Measurements from ENCODE around the gene GPR61. TPM values are rescaled to one million over a fixed set of nuclear protein-coding genes. Genes with fewer than 3 reads are reported as not detected.

The GPR61 gene
- total RNA-seq, 1 donor = under 0.01 TPM

DNA sequence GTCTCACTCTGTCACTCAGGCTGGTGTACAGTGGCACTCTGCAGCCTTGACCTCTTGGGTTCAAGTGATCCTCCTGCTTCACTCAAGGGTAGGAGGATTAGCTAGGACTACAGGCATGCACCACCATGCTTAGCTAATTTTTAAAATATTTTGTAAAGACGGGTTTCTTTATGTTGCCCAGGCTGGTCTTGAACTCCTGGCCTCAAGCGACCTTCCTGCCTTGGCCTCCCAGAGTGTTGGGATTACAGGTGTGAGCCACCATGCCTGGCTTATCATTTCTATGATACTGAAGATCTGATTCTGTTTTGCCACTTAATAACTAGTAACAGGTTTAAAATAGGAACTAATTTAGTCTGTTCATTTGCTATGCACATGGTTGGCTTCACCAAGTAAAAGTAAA, 42.3 kb downstream of the GPR61 start:
- no peak overlapping the region for H3K4me3 ChIP-seq (ENCODE audit: low read depth, low read length)
- TF ChIP-seq, protein P1, sequence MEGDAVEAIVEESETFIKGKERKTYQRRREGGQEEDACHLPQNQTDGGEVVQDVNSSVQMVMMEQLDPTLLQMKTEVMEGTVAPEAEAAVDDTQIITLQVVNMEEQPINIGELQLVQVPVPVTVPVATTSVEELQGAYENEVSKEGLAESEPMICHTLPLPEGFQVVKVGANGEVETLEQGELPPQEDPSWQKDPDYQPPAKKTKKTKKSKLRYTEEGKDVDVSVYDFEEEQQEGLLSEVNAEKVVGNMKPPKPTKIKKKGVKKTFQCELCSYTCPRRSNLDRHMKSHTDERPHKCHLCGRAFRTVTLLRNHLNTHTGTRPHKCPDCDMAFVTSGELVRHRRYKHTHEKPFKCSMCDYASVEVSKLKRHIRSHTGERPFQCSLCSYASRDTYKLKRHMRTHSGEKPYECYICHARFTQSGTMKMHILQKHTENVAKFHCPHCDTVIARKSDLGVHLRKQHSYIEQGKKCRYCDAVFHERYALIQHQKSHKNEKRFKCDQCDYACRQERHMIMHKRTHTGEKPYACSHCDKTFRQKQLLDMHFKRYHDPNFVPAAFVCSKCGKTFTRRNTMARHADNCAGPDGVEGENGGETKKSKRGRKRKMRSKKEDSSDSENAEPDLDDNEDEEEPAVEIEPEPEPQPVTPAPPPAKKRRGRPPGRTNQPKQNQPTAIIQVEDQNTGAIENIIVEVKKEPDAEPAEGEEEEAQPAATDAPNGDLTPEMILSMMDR (IDR thresholded peaks at IDR 0.05; ENCODE audit: insufficient read depth, low read length) = no peak

DNA sequence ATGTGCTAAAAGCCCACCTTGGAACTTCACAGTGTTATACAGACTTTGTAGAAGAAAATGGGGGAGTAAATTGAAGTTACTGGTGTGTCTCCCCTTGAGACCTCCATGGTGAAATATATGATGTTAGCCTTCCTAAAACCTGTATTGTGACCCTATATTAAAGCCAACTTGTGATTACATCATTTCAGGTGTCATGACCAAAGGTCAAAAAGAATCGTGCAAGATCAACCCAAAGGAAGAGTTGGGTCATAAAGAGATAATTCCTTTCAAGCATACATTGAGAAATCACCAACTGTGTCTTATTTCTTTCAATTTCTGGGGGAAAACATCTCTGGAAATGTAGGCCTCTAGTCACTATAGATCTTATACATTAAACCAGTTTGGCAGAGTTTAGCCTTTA, 45.1 kb downstream of the GPR61 start:
- H3K4me3 ChIP-seq (ENCODE audit: low read depth, low read length) = no peak overlapping the region
- DNase-seq (ENCODE audit: low read depth) = no peak
- TF ChIP-seq, protein P1 (IDR thresholded peaks at IDR 0.05; ENCODE audit: insufficient read depth, low read length) = no peak

More for the DNA sequence above, 42.3 kb downstream of the GPR61 start:
- DNase-seq (ENCODE audit: low read depth) = no peak

DNA sequence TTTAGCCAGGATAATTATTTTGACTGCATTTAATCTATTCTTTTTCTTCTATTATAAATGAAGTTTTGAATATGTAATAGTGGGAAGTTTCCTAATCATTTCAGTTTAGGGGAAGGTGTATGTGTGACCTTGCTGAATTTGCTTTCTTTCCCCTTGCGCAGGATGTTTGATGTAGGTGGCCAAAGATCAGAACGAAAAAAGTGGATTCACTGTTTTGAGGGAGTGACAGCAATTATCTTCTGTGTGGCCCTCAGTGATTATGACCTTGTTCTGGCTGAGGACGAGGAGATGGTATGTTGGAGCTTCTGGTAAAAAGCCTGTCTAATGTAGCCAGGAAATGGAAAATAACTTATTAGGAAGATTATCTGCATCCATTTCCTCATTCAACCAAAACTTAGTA, 46.4 kb downstream of the GPR61 start:
- DNase-seq (ENCODE audit: low read depth) = no peak
- H3K4me3 ChIP-seq (ENCODE audit: low read depth, low read length) = no peak overlapping the region
- TF ChIP-seq, protein P1 (IDR thresholded peaks at IDR 0.05; ENCODE audit: insufficient read depth, low read length) = no peak

DNA sequence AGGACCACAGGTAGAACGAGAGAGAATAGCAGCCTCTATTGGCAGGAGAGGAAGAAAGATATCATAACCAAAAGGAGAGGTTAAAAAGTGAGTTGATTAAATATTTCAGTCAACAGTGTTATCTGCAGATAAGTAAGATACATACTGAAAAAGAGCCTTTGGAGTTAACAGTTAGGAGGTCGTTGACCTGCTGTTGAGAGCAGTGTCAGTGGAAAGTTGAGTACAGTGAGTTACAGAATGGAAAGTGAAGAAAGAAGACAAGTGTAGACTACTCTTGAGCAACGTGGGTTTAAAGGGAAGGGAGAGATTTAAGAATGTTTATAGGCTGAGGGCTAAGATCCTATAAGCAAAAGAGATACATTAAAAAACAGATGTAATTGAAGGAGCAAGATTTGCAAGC, 49.5 kb downstream of the GPR61 start:
- no peak for DNase-seq (ENCODE audit: low read depth)
- TF ChIP-seq, protein P1 (IDR thresholded peaks at IDR 0.05; ENCODE audit: insufficient read depth, low read length) = no peak
- H3K4me3 ChIP-seq (ENCODE audit: low read depth, low read length) = no peak overlapping the region

DNA sequence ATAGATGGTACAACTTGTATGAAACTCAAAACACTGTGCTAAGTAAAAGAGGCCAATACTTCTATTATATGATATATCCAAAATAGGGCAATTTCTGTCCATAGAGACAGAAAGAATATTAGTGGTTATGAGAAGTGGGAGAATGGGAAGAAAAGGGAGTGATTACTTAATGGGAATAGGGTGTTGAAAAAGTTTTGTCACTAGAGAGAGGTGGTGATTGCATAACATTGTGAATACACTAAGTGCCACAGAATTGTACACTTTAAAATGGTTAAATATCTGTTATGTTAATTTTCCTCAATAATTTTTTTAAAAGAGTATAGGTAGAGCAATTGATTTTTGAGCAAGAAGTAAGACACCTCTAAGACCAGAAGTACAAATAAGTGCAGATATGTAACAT, 50.0 kb downstream of the GPR61 start:
- TF ChIP-seq, protein P1 (IDR thresholded peaks at IDR 0.05; ENCODE audit: insufficient read depth, low read length) = no peak
- no peak overlapping the region for H3K4me3 ChIP-seq (ENCODE audit: low read depth, low read length)
- DNase-seq (ENCODE audit: low read depth) = no peak

DNA sequence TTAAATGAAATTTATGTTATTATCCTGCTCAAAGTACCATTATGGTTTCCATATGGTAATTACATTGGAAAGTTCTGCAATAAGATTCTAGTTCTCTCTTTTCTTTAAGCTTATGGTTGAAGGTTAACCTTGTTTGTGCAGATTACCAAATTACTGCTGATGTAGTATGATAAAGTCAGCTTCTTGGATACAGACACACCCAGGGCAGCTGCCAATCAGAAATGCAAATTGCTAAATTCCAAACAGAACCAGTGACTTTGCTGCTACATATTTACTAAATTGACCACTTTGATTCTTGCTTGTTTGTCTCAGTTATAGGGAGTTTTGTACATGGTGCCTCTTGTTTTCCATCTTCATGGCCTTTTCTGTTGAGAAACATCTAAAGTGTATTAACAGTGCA, 53.2 kb downstream of the GPR61 start:
- no peak for DNase-seq (ENCODE audit: low read depth)
- no peak overlapping the region for H3K4me3 ChIP-seq (ENCODE audit: low read depth, low read length)
- TF ChIP-seq, protein P1 (IDR thresholded peaks at IDR 0.05; ENCODE audit: insufficient read depth, low read length) = no peak

DNA sequence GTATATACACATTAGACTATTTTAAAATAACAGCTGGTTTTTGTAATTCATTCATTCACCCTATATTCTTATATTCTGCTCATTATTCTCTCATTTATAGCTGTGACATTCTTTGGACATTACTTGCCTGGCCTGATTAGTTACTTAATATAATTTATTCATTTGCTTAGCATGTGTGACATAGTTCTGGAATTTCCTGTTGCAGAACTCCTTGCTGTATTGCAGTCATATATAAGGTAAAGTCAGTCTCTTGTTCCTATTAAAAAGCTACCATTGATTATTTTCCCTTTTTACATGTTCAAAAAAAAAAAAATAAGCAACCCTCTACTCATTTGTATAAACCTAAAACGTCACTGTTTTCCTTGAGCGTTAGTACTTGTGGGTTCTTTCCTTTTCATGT, 55.9 kb downstream of the GPR61 start:
- TF ChIP-seq, protein P1 (IDR thresholded peaks at IDR 0.05; ENCODE audit: insufficient read depth, low read length) = no peak
- peak; percentile 14 for DNase-seq (ENCODE audit: low read depth)
- no peak overlapping the region for H3K4me3 ChIP-seq (ENCODE audit: low read depth, low read length)

Measured in fibroblast of the aortic adventitia (primary cell).